Skeletal muscle tissue (tissue), 4 donors: Measurements from ENCODE around the gene LRP1B. TPM values are rescaled to one million over a fixed set of nuclear protein-coding genes. Genes with fewer than 3 reads are reported as not detected.

Experiments used
- H3K27ac ChIP-seq: one replicate; pipeline ENCODE4 v1.7.0; 2013; ENCODE audit warnings: mild to moderate bottlenecking, low read depth, low read length, inconsistent platforms
- H3K27me3 ChIP-seq, 3 donors: one replicate each; pipeline ENCODE4 v1.7.0; 2013; ENCODE audit warnings: low read length in 3 of 3; ENCODE audit not compliant: control insufficient read depth in 3 of 3, insufficient read depth in 3 of 3
- H3K36me3 ChIP-seq, 3 donors: one replicate each; pipeline ENCODE4 v1.7.0; 2013; ENCODE audit warnings: low read length in 3 of 3; ENCODE audit not compliant: control insufficient read depth in 3 of 3, insufficient read depth in 3 of 3
- H3K4me1 ChIP-seq, 3 donors: one replicate each; pipeline ENCODE4 v1.7.0; 2013; ENCODE audit warnings: low read length in 3 of 3, mild to moderate bottlenecking in 3 of 3; ENCODE audit not compliant: control insufficient read depth in 3 of 3, insufficient read depth in 3 of 3
- H3K4me3 ChIP-seq, 3 donors: one replicate each; pipeline ENCODE4 v1.7.0; 2013; ENCODE audit warnings: low read length in 3 of 3
- H3K9ac ChIP-seq, 3 donors: one replicate each; pipeline ENCODE4 v1.7.0; 2013; ENCODE audit warnings: low read length in 3 of 3, mild to moderate bottlenecking in 3 of 3, moderate library complexity in 2 of 3, low read depth in 1 of 3
- H3K9me3 ChIP-seq, 3 donors: one replicate each; pipeline ENCODE4 v1.7.0; 2013; ENCODE audit warnings: low read length in 3 of 3; ENCODE audit not compliant: control insufficient read depth in 3 of 3
- total RNA-seq: library from RNA; depleted of rRNA; stranded (reverse); fragments of >200 nt; gene quantifications from one replicate; pipeline ENCODE4 v1.2.3, GENCODE V29; 2014
- donor health status: Osteomylitis.

LRP1B gene
- total RNA-seq, 1 donor from 2014 or later = 2.6 TPM

DNA sequence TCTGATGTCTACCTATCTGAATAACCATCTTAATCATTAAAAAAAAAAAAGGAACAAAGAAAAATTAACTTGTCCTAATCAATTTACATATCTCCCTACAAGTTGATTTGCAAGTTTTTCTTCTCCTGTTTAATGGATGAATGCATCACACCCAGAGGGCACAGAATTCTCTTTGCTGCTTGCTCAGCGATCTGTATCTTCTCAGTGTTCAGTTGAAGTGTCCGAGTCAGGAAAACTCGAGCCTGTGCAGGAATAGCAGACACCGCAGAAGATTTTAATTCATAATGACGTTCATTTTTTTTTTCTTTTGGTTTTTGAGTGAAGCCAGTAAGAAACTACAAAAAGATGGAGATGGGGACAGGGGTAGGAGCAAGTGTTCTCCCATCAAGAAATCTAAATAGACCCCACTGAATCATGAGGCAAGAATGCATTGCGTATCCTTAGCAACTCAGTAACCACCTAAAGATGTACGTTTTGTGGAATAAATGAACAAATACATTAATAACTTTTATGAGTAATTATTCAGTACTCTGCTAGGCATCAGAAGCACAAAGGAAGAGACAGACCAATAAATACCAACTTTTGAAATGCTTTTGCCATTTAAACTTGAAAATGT lies 675.5 kb downstream of the LRP1B start:
- Histone ChIP-seq H3K36me3 (no peaks in the 10 kb centered on the region), H3K9ac (no peak overlapping the region), H3K9me3 (no peaks in the 10 kb centered on the region), H3K27ac (no peak overlapping the region), H3K27me3 (no peaks in the 10 kb centered on the region), H3K4me1 (no peaks in the 10 kb centered on the region), H3K4me3 (no peak overlapping the region)

GRCh38 chr2:141440072-141440635 lies 690.7 kb downstream of the LRP1B start:
- H3K9ac ChIP-seq = no peak overlapping the region
- H3K9me3 ChIP-seq = peaks cover 0 to 3% (median 0%) of the 10 kb centered on the region in 3 donors
- H3K4me1 ChIP-seq = no peaks in the 10 kb centered on the region
- no peak overlapping the region for H3K27ac ChIP-seq
- no peaks in the 10 kb centered on the region for H3K36me3 ChIP-seq
- H3K27me3 ChIP-seq = no peaks in the 10 kb centered on the region
- no peak overlapping the region for H3K4me3 ChIP-seq

DNA sequence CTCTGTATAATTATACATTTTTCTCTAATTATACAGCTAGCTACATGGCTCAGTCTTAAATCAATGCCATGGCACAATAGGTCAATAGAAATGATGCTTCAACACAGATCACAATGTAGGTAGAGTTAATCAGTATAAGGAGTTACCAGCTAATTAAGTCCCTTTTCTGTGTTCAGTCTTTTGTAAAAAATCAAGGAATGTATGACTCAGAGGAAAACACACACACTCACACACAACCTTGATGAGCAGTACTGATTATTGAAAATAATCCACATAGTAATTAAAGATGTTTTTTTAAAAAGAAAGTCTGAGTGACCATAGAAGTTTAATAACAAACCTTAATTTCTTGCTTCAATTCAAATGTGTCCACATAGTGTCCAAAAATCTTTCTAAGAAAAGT lies 691.3 kb downstream of the LRP1B start:
- no peak overlapping the region for H3K4me3 ChIP-seq
- no peaks in the 10 kb centered on the region for H3K36me3 ChIP-seq
- no peaks in the 10 kb centered on the region for H3K4me1 ChIP-seq
- no peak overlapping the region for H3K27ac ChIP-seq
- H3K27me3 ChIP-seq = no peaks in the 10 kb centered on the region
- peaks cover 0 to 3% (median 0%) of the 10 kb centered on the region in 3 donors for H3K9me3 ChIP-seq
- H3K9ac ChIP-seq = no peak overlapping the region

DNA sequence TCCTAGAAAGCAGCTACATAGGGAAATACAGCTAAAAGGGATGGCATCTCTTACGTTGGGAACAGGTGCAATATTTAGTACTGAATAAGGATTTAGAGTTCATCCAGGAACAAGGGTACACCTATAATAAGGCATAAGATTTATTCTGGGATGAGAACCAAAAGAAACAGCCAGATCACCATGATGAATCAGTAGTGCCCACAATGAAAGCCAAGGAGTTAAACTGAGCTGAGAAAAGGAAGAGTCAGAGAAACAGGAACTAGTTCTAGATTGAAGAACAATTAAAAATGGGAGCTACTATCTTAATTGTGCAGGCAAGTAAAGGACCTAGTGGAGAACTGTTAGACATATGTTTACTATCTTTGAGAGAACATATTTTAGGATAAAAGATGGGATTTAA lies 692.3 kb downstream of the LRP1B start:
- no peak overlapping the region for H3K27ac ChIP-seq
- no peaks in the 10 kb centered on the region for H3K27me3 ChIP-seq
- H3K4me1 ChIP-seq = no peaks in the 10 kb centered on the region
- H3K4me3 ChIP-seq = no peak overlapping the region
- H3K9ac ChIP-seq = no peak overlapping the region
- H3K36me3 ChIP-seq = no peaks in the 10 kb centered on the region
- H3K9me3 ChIP-seq = peaks cover 0 to 3% (median 0%) of the 10 kb centered on the region in 3 donors

DNA sequence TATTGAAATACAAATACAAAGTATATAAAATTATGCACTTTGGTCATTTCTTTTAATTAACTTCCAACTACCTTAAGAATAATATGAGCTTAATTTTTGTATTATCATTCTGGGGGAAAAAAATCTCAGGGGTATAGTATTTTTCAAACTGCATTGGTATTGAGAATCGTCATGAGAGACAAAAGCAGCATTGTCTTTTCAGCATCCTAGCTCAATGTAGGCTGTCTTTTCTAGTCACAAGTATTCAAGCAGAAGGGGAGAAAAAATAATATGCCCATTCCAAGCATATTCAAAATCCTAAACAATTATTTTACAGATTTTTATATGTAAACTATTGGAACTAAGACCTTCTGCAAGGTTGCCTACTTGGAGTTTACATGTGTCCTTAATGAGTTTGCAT lies 693.3 kb downstream of the LRP1B start:
- Histone ChIP-seq H3K4me3 (no peak overlapping the region), H3K4me1 (no peaks in the 10 kb centered on the region), H3K9me3 (peaks cover 0 to 3% (median 0%) of the 10 kb centered on the region in 3 donors), H3K27me3 (no peaks in the 10 kb centered on the region), H3K27ac (no peak overlapping the region), H3K36me3 (no peaks in the 10 kb centered on the region), H3K9ac (no peak overlapping the region)

DNA sequence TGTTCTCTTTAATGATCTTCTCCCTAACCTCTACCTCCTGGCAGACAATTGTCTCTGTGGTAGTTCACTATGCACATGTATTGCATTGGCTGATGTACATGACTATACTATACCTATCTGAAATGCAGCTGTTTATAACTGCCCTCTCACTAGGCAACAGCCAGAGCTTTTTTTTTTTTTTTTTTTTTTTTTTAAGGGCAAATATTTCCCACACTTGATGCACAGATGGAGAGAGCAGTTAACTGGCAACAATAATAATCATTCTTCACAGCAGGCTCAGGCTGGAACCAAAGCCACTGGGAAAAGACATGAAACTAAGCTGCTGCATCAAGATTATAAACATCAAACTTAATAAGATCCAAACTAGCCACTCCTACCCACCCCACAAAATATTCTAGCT lies 707.7 kb downstream of the LRP1B start:
- Histone ChIP-seq H3K27ac (no peak overlapping the region), H3K4me3 (no peak overlapping the region), H3K9ac (no peak overlapping the region), H3K4me1 (no peaks in the 10 kb centered on the region), H3K9me3 (no peaks in the 10 kb centered on the region), H3K36me3 (no peaks in the 10 kb centered on the region), H3K27me3 (no peaks in the 10 kb centered on the region)

DNA sequence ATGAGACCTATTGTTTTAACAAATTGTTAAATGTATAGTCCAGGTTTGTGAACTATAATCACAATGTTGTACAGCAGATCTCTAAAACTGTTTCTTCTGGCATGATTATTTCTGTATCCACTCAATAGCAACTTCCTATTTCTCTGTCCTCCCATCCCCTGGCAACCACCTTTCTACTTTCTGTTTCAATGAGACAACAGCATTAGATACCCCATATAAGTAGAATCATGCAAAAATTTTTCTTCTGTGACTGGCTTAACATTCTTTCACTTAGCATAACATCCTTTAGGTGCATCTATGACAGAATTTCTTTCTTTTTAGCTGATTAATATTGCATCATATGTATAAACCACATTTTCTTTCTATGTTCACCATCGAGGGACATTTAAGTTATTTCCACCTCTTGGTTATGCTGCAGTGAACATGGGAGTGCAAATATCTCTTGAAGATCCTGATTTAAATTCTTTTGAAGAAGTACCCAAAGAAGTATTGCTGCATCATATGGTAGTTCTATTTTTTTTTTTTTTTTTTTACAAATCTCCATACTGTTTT lies 713.5 kb downstream of the LRP1B start:
- H3K27me3 ChIP-seq = no peaks in the 10 kb centered on the region
- H3K9me3 ChIP-seq = no peaks in the 10 kb centered on the region
- no peaks in the 10 kb centered on the region for H3K36me3 ChIP-seq
- H3K4me1 ChIP-seq = no peaks in the 10 kb centered on the region
- H3K4me3 ChIP-seq = no peak overlapping the region
- no peak overlapping the region for H3K9ac ChIP-seq
- no peak overlapping the region for H3K27ac ChIP-seq

- Histone ChIP-seq H3K9me3 (no peaks in the 10 kb centered on the region), H3K27ac (no peak overlapping the region), H3K4me1 (no peaks in the 10 kb centered on the region), H3K9ac (no peak overlapping the region), H3K4me3 (no peak overlapping the region), H3K27me3 (no peaks in the 10 kb centered on the region), H3K36me3 (no peaks in the 10 kb centered on the region)
These were observed 719.4 kb downstream of the LRP1B start for GRCh38 chr2:141411419-141411818.

GRCh38 chr2:141399270-141399669 lies 731.5 kb downstream of the LRP1B start:
- H3K9ac ChIP-seq = no peak overlapping the region
- H3K9me3 ChIP-seq = no peaks in the 10 kb centered on the region
- H3K27ac ChIP-seq = no peak overlapping the region
- H3K27me3 ChIP-seq = no peaks in the 10 kb centered on the region
- no peaks in the 10 kb centered on the region for H3K4me1 ChIP-seq
- H3K36me3 ChIP-seq = no peaks in the 10 kb centered on the region
- no peak overlapping the region for H3K4me3 ChIP-seq

DNA sequence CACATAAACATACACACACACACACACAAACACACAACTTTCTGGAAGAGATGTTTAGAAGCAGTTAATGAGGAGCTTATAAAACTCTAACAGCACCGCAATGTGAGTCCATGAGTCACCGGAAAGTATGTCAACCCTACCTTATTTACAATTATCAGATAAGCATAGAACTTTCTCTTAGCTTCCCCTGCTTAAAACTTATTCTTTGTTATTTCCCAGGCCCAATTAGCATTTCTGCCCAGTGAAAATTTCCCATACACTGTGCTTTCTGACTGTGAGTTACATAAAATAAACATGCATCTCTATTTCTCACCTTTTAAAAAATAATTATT lies 737.6 kb downstream of the LRP1B start:
- H3K36me3 ChIP-seq = no peaks in the 10 kb centered on the region
- no peaks in the 10 kb centered on the region for H3K4me1 ChIP-seq
- no peak overlapping the region for H3K4me3 ChIP-seq
- H3K9me3 ChIP-seq = no peaks in the 10 kb centered on the region
- no peak overlapping the region for H3K27ac ChIP-seq
- H3K27me3 ChIP-seq = no peaks in the 10 kb centered on the region
- H3K9ac ChIP-seq = no peak overlapping the region
